ENCODE data around the gene DCAF16.

The DCAF16 gene

DNA sequence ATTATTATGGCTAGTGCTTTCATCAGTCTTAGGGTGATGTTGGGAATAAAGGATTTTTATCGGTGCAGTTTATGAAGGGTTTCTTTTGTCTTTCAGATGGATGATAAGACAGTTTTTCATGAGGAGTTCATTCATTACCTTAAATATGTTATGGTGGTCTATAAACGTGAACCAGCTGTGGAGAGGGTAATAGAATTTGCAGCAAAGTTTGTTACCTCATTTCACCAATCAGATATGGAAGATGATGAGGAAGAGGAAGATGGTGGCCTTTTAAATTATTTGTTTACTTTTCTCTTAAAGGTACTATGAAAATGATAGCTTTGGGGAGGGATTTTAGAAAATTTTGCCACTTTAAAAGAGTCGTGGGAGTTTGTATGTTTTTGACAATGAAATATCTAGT lies 1.6 kb upstream of the DCAF16 start:
- Histone ChIP-seq H3K27me3 (replicated peaks; ENCODE audit: control insufficient read depth, insufficient read depth, low read length) (no peaks in the 10 kb centered on the region), H3K36me3 (ENCODE audit: control insufficient read depth, insufficient read depth, low read length) (no peaks in the 10 kb centered on the region; the same call in 1 of the 2 replicates), H3K4me3 (replicated peaks; ENCODE audit: low read depth, low read length) (peak overlapping the region; percentile 77)
- no peak for DNase-seq (ENCODE audit: extremely low read depth, insufficient read length)
- TF ChIP-seq, protein P1, sequence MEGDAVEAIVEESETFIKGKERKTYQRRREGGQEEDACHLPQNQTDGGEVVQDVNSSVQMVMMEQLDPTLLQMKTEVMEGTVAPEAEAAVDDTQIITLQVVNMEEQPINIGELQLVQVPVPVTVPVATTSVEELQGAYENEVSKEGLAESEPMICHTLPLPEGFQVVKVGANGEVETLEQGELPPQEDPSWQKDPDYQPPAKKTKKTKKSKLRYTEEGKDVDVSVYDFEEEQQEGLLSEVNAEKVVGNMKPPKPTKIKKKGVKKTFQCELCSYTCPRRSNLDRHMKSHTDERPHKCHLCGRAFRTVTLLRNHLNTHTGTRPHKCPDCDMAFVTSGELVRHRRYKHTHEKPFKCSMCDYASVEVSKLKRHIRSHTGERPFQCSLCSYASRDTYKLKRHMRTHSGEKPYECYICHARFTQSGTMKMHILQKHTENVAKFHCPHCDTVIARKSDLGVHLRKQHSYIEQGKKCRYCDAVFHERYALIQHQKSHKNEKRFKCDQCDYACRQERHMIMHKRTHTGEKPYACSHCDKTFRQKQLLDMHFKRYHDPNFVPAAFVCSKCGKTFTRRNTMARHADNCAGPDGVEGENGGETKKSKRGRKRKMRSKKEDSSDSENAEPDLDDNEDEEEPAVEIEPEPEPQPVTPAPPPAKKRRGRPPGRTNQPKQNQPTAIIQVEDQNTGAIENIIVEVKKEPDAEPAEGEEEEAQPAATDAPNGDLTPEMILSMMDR (IDR thresholded peaks at IDR 0.05; ENCODE audit: insufficient read depth, low read length, poor library complexity, severe bottlenecking), result no peak

DNA sequence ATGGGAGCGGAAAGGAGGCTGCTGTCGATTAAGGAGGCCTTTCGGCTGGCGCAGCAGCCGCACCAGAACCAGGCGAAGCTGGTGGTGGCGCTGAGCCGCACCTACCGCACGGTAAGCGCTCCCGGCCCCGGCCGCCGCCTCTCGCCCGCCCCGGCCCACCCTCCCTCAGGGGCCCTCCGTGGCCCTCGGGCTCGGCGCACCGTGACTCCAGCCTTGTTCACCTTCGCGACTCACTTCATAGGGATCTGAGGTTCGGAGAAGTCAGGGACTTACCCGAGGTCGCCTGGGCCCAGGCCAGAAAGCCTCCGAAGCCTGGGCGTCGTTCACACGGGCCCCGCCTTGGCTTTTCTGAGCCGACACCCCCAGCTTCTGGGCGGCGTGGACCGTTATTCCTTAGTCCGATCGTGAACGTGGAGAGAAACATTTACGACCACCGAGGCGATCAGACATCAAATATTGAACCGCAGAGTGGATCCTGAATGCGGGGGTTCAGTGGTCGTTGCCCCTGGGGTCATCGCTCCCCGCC lies 584 bp upstream of the DCAF16 start:
- Histone ChIP-seq H3K4me3 (replicated peaks; ENCODE audit: low read depth, low read length) (peak overlapping the region; percentile 77), H3K27me3 (replicated peaks; ENCODE audit: control insufficient read depth, insufficient read depth, low read length) (no peaks in the 10 kb centered on the region), H3K36me3 (ENCODE audit: control insufficient read depth, insufficient read depth, low read length) (no peaks in the 10 kb centered on the region; the same call in 1 of the 2 replicates)
- TF ChIP-seq, protein P1 (IDR thresholded peaks at IDR 0.05; ENCODE audit: insufficient read depth, low read length, poor library complexity, severe bottlenecking), result no peak
- no peak for DNase-seq (ENCODE audit: extremely low read depth, insufficient read length)

DNA sequence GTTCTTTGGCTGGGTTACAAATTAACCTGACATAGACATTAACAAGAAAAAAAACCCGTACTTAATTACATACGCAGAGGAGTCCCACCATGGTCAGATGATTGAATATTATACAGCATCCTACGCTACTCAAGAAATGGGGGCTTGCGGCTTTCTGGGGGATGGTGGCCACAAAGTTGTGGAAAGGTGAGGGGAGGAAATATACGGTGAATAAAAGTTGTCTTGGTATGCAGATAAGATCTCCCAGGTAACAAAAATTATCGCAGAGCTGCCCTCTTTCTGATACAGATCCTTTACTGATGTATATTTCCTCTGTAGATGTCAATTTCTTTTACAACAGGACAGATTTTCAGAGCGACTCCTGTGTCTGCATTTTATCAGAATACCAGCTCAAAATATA lies 890 bp downstream of the DCAF16 start:
- Histone ChIP-seq H3K36me3 (ENCODE audit: control insufficient read depth, insufficient read depth, low read length) (peaks cover 2% of the 10 kb centered on the region), H3K4me3 (replicated peaks; ENCODE audit: low read depth, low read length) (peak overlapping the region; percentile 68), H3K27me3 (replicated peaks; ENCODE audit: control insufficient read depth, insufficient read depth, low read length) (no peaks in the 10 kb centered on the region)
- TF ChIP-seq, protein P1 (IDR thresholded peaks at IDR 0.05; ENCODE audit: insufficient read depth, low read length, poor library complexity, severe bottlenecking), result no peak
- DNase-seq (ENCODE audit: extremely low read depth, insufficient read length), result no peak

DNA sequence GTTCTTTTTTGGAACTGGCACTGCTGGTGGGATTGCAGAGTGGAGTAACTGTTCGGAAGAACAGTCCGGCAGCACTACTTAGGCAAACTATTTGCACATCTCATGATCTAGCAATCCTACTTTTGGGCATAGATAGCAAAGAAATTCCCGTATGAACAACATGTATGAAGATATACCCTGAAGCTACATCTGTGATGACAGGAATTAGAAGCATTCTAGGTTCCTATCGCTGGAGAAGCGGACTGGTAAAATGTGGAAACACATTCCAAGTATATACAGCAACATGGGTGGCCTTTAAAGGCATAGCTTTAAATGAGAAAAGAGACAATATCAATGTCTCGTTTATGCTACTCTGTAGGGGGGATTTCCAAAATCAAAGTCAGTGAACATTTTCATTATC lies 3.1 kb downstream of the DCAF16 start:
- TF ChIP-seq, protein P1 (IDR thresholded peaks at IDR 0.05; ENCODE audit: insufficient read depth, low read length, poor library complexity, severe bottlenecking), result no peak
- DNase-seq (ENCODE audit: extremely low read depth, insufficient read length), result no peak
- Histone ChIP-seq H3K27me3 (replicated peaks; ENCODE audit: control insufficient read depth, insufficient read depth, low read length) (no peaks in the 10 kb centered on the region), H3K36me3 (ENCODE audit: control insufficient read depth, insufficient read depth, low read length) (peaks cover 10% of the 10 kb centered on the region), H3K4me3 (replicated peaks; ENCODE audit: low read depth, low read length) (peak overlapping the region; percentile 9)

DNA sequence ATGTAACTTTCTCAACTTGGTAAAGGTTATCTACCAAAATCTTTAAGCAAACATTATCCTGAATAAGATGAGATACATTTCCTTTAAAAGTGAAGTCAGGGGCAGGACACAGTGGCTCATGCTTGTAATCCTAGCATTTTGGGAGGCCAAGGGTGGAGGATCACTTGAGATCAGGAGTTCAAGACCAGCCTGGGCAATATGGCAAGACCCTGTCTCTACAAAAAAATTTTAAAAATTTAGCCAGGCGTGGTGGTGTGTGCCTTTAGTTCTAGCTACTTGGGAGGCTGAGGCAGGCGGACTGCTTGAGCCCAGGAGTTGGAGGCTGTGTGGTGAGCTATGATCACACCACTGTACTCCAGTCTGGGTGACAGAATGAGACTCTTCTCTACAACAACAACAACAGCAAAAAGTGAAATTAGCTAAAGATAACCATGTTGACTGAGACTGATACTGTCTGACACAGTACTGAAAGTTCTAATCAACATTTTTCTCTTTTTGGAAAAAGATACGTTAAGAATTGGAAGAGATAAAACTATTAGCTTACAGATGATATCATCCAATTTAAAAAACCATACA lies 4.9 kb downstream of the DCAF16 start:
- Histone ChIP-seq H3K36me3 (ENCODE audit: control insufficient read depth, insufficient read depth, low read length) (peaks cover 10% of the 10 kb centered on the region), H3K27me3 (replicated peaks; ENCODE audit: control insufficient read depth, insufficient read depth, low read length) (no peaks in the 10 kb centered on the region), H3K4me3 (replicated peaks; ENCODE audit: low read depth, low read length) (no peak overlapping the region)
- TF ChIP-seq, protein P1 (IDR thresholded peaks at IDR 0.05; ENCODE audit: insufficient read depth, low read length, poor library complexity, severe bottlenecking), result no peak
- DNase-seq (ENCODE audit: extremely low read depth, insufficient read length), result no peak
